Prostate gland (tissue), 2 donors: ENCODE results near the gene TANC1.

ENCODE experiments used
- CTCF ChIP-seq, 4 experiments: fragments of 200-600 bp in 2 of 4; fragments of 450-650 bp in 2 of 4; sonication (generic) in 2 of 4; IDR thresholded peaks; 1 replicate in 3 of 4; 2 replicates in 1 of 4; pipeline ENCODE4 v1.5.1; 2016 to 2019; ENCODE audit warnings: antibody characterized with exemption in 4 of 4, mild to moderate bottlenecking in 2 of 4, moderate library complexity in 2 of 4
- POLR2A ChIP-seq: fragments of 450-650 bp; IDR thresholded peaks from one replicate; pipeline ENCODE4 v1.6.1; 2016; ENCODE audit warnings: antibody characterized with exemption, mild to moderate bottlenecking
- POLR2AphosphoS5 ChIP-seq: sonication (generic); formaldehyde crosslinking; IDR thresholded peaks from one replicate; pipeline ENCODE4 v1.6.1; 2017; ENCODE audit warnings: antibody characterized with exemption

- no peak for TF ChIP-seq CTCF (IDR thresholded peaks at IDR 0.05)
- TF ChIP-seq POLR2A, result no peak
- no peak for TF ChIP-seq POLR2AphosphoS5
These were observed 278.0 kb downstream of the TANC1 start for GRCh38 chr2:159246325-159246988.
